GM13976 (cell line): ENCODE results near the gene CCDC85C.

Experiments
- DNase-seq: peaks from one replicate; pipeline ENCODE4 v3.0.0; 2012; ENCODE audit warnings: low spot score
- CTCF ChIP-seq: IDR thresholded peaks from 2 replicates; pipeline ENCODE4 v1.5.1; 2012; ENCODE audit warnings: borderline replicate concordance, mild to moderate bottlenecking; ENCODE audit not compliant: insufficient read depth; ENCODE audit errors: extremely low read depth, missing control alignments, control extremely low read depth
- in situ Hi-C: fragments of 300-500 bp; cut with MboI; formaldehyde crosslinking; loops from one replicate; pipeline ENCODE4 v1.12.0; 2022; ENCODE audit warnings: low sequenced_read_pairs, mixed read lengths, inconsistent platforms; ENCODE audit not compliant: unreplicated experiment

CCDC85C gene

GRCh38 chr14:99541211-99541610 lies 62.8 kb downstream of the CCDC85C start:
- no peak for TF ChIP-seq CTCF
- DNase-seq, result no peak
- in situ Hi-C loops, result no loop called here

- no peak for TF ChIP-seq CTCF
- in situ Hi-C loops, result no loop called here
- DNase-seq, result no peak
Measured at GRCh38 chr14:99540196-99541032, 63.6 kb downstream of the CCDC85C start.

- in situ Hi-C loops, result no loop called here
- DNase-seq, result no peak
- TF ChIP-seq CTCF, result no peak
Measured at GRCh38 chr14:99539491-99539890, 64.5 kb downstream of the CCDC85C start.

- no peak for DNase-seq
- no peak for TF ChIP-seq CTCF
- in situ Hi-C loops, result no loop called here
Measured at GRCh38 chr14:99538733-99539132, 65.3 kb downstream of the CCDC85C start.

- no peak for DNase-seq
- in situ Hi-C loops, result no loop called here
- TF ChIP-seq CTCF, result no peak
Measured at GRCh38 chr14:99538275-99538674, 65.7 kb downstream of the CCDC85C start.

- DNase-seq, result no peak
- no peak for TF ChIP-seq CTCF
Measured at GRCh38 chr14:99537399-99537798, 66.6 kb downstream of the CCDC85C start.

More at GRCh38 chr14:99537399-99537798, 66.6 kb downstream of the CCDC85C start:
- in situ Hi-C loops, result no loop called here
